GM19099 (cell line): Measurements from ENCODE around the gene ENTPD8.

Experiments
- POLR2A ChIP-seq: IDR thresholded peaks from 3 replicates; pipeline ENCODE4 v1.6.1; 2011; ENCODE audit warnings: low read depth; ENCODE audit not compliant: insufficient read length; ENCODE audit errors: extremely low read depth

ENTPD8 gene

GRCh38 chr9:137421838-137422603, 19.1 kb downstream of the ENTPD8 start:
- TF ChIP-seq POLR2A, result no peak

- no peak for TF ChIP-seq POLR2A
Observed at GRCh38 chr9:137417161-137418021, 23.8 kb downstream of the ENTPD8 start.

GRCh38 chr9:137416563-137417151, 24.5 kb downstream of the ENTPD8 start:
- TF ChIP-seq POLR2A, result no peak

- no peak for TF ChIP-seq POLR2A
Observed at GRCh38 chr9:137416006-137416562, 25.1 kb downstream of the ENTPD8 start.

GRCh38 chr9:137415451-137415850, 25.7 kb downstream of the ENTPD8 start:
- no peak for TF ChIP-seq POLR2A

GRCh38 chr9:137412431-137412830, 28.7 kb downstream of the ENTPD8 start:
- no peak for TF ChIP-seq POLR2A

GRCh38 chr9:137411645-137412380, 29.3 kb downstream of the ENTPD8 start:
- TF ChIP-seq POLR2A, result no peak

GRCh38 chr9:137411260-137411644, 29.9 kb downstream of the ENTPD8 start:
- no peak for TF ChIP-seq POLR2A

- TF ChIP-seq POLR2A, result no peak
Observed at GRCh38 chr9:137410891-137411249, 30.3 kb downstream of the ENTPD8 start.

GRCh38 chr9:137409515-137409914, 31.6 kb downstream of the ENTPD8 start:
- TF ChIP-seq POLR2A, result no peak

GRCh38 chr9:137408651-137409405, 32.3 kb downstream of the ENTPD8 start:
- TF ChIP-seq POLR2A, result no peak

GRCh38 chr9:137407590-137408300, 33.4 kb downstream of the ENTPD8 start:
- no peak for TF ChIP-seq POLR2A

GRCh38 chr9:137406876-137407589, 34.1 kb downstream of the ENTPD8 start:
- TF ChIP-seq POLR2A, result no peak
